HS-27A (cell line): ENCODE measurements around the gene NEIL3.

Source experiments
- DNase-seq: peaks from one replicate; pipeline ENCODE4 v3.0.0-alpha.2; 2012; ENCODE audit warnings: low read depth, missing footprints

Gene NEIL3

GRCh38 chr4:177411996-177412395 lies 102.3 kb downstream of the NEIL3 start:
- no peak for DNase-seq
